Tibial nerve (tissue), 4 donors: ENCODE data around the gene DUSP7. TPM values are rescaled to one million over a fixed set of nuclear protein-coding genes. Genes with fewer than 3 reads are reported as not detected.

ENCODE experiments used
- DNase-seq, 2 donors: peaks; one replicate each; pipeline ENCODE4 v3.0.0-alpha.2; 2019; ENCODE audit warnings: low spot score in 2 of 2
- H3K27ac ChIP-seq, 4 donors: fragments of 200-600 bp; sonication (generic) in 3 of 4; one replicate each; pipeline ENCODE4 v1.5.1; 2017 to 2019; ENCODE audit warnings: mild to moderate bottlenecking in 1 of 4
- H3K27me3 ChIP-seq, 2 donors: fragments of 200-600 bp; sonication (generic) in 1 of 2; one replicate each; pipeline versions ENCODE4 v1.5.1 to v1.6.0; 2017 to 2019
- H3K36me3 ChIP-seq, 3 donors: fragments of 200-600 bp; sonication (generic); one replicate each; pipeline ENCODE4 v1.5.1; 2018 to 2019
- H3K4me1 ChIP-seq, 4 donors: fragments of 200-600 bp; sonication (generic) in 3 of 4; one replicate each; pipeline ENCODE4 v1.5.1; 2017 to 2019
- H3K4me3 ChIP-seq, 4 donors: fragments of 200-600 bp; sonication (generic) in 3 of 4; one replicate each; pipeline ENCODE4 v1.5.1; 2017 to 2019; ENCODE audit warnings: mild to moderate bottlenecking in 1 of 4, moderate library complexity in 1 of 4
- H3K9me3 ChIP-seq, 4 donors: fragments of 200-600 bp; sonication (generic) in 3 of 4; one replicate each; pipeline ENCODE4 v1.5.1; 2017 to 2019
- CTCF ChIP-seq, 5 experiments: fragments of 200-600 bp in 3 of 5; fragments of 450-650 bp in 2 of 5; sonication (generic) in 3 of 5; IDR thresholded peaks; one replicate each; pipeline ENCODE4 v1.5.1; 2016 to 2019; ENCODE audit warnings: antibody characterized with exemption in 5 of 5, mild to moderate bottlenecking in 3 of 5, moderate library complexity in 2 of 5
- EP300 ChIP-seq, 2 donors: sonication (generic); formaldehyde crosslinking; IDR thresholded peaks; one replicate each; pipeline ENCODE4 v1.6.1; 2017; ENCODE audit warnings: antibody characterized with exemption in 2 of 2, mild to moderate bottlenecking in 1 of 2
- POLR2A ChIP-seq, 2 donors: fragments of 450-650 bp; IDR thresholded peaks; one replicate each; pipeline ENCODE4 v1.6.1; 2017; ENCODE audit warnings: antibody characterized with exemption in 2 of 2, mild to moderate bottlenecking in 2 of 2, moderate library complexity in 2 of 2
- WGBS, 2 donors: methylation state at CpG; one replicate each; pipeline ENCODE4 v1.1.5; 2018; 5-methylcytosine and 5-hydroxymethylcytosine counted together
- total RNA-seq, 4 donors: library from RNA; depleted of rRNA; stranded (reverse); fragments of >200 nt; gene quantifications; one replicate each; pipeline ENCODE4 v1.1.0, GENCODE V29; 2016

The DUSP7 gene
- total RNA-seq, 4 donors from 2014 or later, result 8.1 to 15.0 (median 11.5) TPM

DNA sequence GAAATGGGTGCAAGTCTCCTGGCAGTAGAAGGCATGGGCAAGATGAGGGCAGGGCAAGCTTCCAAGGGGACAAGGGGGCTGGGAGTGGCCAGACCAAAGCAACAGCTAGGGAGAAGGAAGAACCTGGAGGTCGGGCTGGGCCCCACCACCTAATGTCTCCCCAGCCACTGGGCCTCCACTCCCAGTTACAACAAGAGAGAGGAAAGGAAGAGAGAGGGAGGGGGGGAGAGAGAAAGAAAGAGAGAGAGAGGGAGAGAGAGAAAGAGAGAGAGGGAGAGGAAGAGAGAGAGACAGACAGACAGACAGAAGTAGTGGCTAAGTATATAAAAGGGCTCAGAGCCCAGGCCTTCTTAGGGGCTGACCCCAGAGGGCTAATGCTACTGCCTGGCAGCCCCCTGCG, 6.9 kb downstream of the DUSP7 start:
- Histone ChIP-seq H3K27ac (peak overlapping the region in 2 of 4 donors; percentile 38 to 93), H3K4me3 (no peak overlapping the region), H3K9me3 (no peaks in the 10 kb centered on the region), H3K4me1 (peaks cover 0 to 91% (median 55%) of the 10 kb centered on the region in 4 donors), H3K27me3 (no peaks in the 10 kb centered on the region), H3K36me3 (peaks cover 5 to 53% (median 10%) of the 10 kb centered on the region in 3 donors)
- 43 to 63% methylated on average over 2 of the region's 2 CpGs for WGBS, 2 donors
- no peak for DNase-seq
- TF ChIP-seq POLR2A (IDR thresholded peaks at IDR 0.05) (no peak), EP300 (IDR thresholded peaks at IDR 0.05) (no peak), CTCF (IDR thresholded peaks at IDR 0.05) (no peak)

DNA sequence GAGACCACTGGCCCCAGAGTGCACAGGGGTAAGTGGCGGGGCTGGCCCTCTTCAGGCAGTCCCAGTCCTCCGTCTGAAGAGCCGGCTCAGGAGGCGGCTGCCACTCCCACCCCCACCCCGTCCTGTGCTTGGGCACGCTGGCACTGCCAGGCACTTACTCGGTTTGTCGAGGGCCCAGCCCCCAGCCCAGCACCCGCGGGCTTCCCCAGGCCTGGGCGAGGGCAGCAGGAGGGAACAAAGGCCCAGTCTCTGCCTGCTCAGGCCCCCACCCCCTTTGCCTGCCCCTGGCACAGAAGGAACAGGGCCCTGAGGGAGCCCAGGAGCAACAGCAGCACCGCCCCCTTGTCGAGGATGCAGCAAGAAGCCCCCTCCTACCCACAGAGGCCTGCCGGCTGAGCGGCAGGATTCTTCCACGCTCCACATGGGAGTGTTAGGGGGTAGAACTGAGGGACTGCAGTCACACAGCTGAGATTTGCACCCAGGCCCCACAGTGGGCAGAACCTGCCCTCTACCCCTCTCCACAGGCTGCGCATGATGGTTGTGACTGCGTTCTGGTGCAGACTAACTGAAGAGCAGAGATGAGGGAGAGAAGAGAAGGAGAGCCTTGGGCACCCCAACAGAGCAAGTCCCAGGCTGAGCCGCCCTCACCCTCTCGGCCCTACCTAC, 8.9 kb downstream of the DUSP7 start:
- H3K36me3 ChIP-seq, result peaks cover 5 to 42% (median 10%) of the 10 kb centered on the region in 3 donors
- peaks cover 0 to 78% (median 35%) of the 10 kb centered on the region in 4 donors for H3K4me1 ChIP-seq
- no peak for DNase-seq

DNA sequence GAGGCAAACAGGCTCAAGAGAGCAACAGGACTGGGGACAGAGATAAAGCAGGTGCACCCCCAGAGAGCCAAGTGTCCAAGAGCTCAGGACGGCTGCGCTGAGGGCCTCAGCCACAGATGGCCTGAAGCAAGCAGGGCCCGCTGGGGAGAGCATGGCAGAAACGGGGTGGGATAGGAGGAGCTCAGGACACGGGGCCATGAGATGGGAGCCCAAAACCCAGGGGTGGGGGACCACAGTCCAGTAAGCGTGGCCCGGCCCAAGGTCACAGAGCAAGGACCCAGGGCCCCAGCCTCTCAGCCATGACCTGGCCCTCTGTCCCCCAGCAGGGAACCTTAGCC, 9.5 kb downstream of the DUSP7 start:
- H3K4me1 ChIP-seq, result peaks cover 0 to 73% (median 31%) of the 10 kb centered on the region in 4 donors
- no peaks in the 10 kb centered on the region for H3K27me3 ChIP-seq
- DNase-seq, result no peak
- H3K4me3 ChIP-seq, result no peak overlapping the region
- H3K27ac ChIP-seq, result peak overlapping the region in 3 of 4 donors; percentile 31 to 93 (median 91)
- H3K9me3 ChIP-seq, result no peaks in the 10 kb centered on the region
- peaks cover 5 to 36% (median 10%) of the 10 kb centered on the region in 3 donors for H3K36me3 ChIP-seq
- 50 to 59% methylated on average over 7 of the region's 7 CpGs for WGBS, 2 donors
- no peak for TF ChIP-seq POLR2A (IDR thresholded peaks at IDR 0.05)

More for the DNA sequence above, 8.9 kb downstream of the DUSP7 start:
- H3K27me3 ChIP-seq, result no peaks in the 10 kb centered on the region
- H3K4me3 ChIP-seq, result no peak overlapping the region
- peak overlapping the region; percentile 31 to 93 (median 64) for H3K27ac ChIP-seq
- WGBS, 2 donors, result 51 to 63% methylated on average over 8 to 20 of the region's 20 CpGs
- TF ChIP-seq EP300 (IDR thresholded peaks at IDR 0.05) (peak in 1 of 2 donors; percentile 43), CTCF (IDR thresholded peaks at IDR 0.05) (no peak), POLR2A (IDR thresholded peaks at IDR 0.05) (no peak)
- H3K9me3 ChIP-seq, result no peaks in the 10 kb centered on the region

GRCh38 chr3:52046186-52046901, 10.0 kb downstream of the DUSP7 start:
- peak in 1 of 2 donors; percentile 17 for TF ChIP-seq EP300 (IDR thresholded peaks at IDR 0.05)
- no peak for TF ChIP-seq CTCF (IDR thresholded peaks at IDR 0.05)
- Histone ChIP-seq H3K9me3 (no peaks in the 10 kb centered on the region), H3K36me3 (peaks cover 5 to 31% (median 10%) of the 10 kb centered on the region in 3 donors), H3K4me1 (peaks cover 0 to 73% (median 30%) of the 10 kb centered on the region in 4 donors), H3K27me3 (no peaks in the 10 kb centered on the region), H3K4me3 (no peak overlapping the region), H3K27ac (peak overlapping the region in 3 of 4 donors; percentile 31 to 93 (median 91))
- DNase-seq, result no peak
- 25 to 56% methylated on average over 8 to 11 of the region's 12 CpGs for WGBS, 2 donors

DNA sequence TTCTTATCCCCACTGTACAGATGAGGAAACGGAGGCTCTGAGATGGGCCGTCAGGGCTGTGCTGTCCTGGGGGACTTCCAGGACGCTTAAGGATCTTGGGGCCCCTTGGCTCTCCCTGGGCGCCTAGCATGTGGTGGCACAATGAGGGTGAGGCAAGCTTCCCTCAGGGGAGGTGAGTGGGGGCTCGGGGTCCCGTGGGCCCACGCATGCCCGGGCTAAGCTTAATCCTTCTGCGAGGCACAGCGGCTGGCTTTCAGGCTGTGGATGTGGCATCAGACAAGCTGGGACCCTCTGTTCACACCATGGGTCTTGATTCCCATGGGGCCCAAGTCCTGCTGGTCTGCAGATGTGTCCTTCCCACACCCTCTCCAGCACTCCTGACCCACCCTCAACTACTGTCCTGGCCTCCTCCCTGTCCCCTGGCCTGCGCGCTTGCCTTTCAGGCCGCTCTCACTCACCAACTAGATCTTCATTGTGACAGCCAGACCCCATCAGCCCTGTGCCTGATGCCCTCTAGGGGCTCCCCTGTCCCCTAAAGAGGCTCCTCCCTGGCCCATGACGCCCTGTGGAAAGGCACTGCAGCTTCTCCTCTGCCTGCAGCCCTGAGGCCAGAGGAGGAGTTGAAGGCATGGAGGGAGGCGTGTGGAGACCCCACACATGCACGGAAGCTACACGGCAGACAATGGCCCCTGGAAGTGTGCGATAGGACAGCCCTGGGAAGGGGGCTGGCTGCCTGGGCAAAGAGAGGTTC, 11.3 kb downstream of the DUSP7 start:
- 92% methylated on average over 18 of the region's 18 CpGs for WGBS, 2 donors
- DNase-seq, result no peak
- no peaks in the 10 kb centered on the region for H3K9me3 ChIP-seq
- TF ChIP-seq POLR2A (IDR thresholded peaks at IDR 0.05) (no peak), CTCF (IDR thresholded peaks at IDR 0.05) (no peak), EP300 (IDR thresholded peaks at IDR 0.05) (no peak)
- H3K4me1 ChIP-seq, result peaks cover 0 to 73% (median 39%) of the 10 kb centered on the region in 4 donors
- H3K27me3 ChIP-seq, result no peaks in the 10 kb centered on the region
- H3K36me3 ChIP-seq, result peaks cover 2 to 18% (median 3%) of the 10 kb centered on the region in 3 donors
- no peak overlapping the region for H3K4me3 ChIP-seq
- peak overlapping the region in 2 of 4 donors; percentile 91 to 93 for H3K27ac ChIP-seq
